ENCODE results near the gene DOK1.

The DOK1 gene

GRCh38 chr2:74525717-74526648, 28.5 kb upstream of the DOK1 start, which contains the start of gene DQX1:
DQX1 (minus strand) TSS chr2:74526231; CDS start chr2:74525729, 502 bp downstream.
- DNase-seq: peak; percentile 67

- DNase-seq: no peak
Observed at GRCh38 chr2:74526649-74527230, 27.8 kb upstream of the DOK1 start.

- DNase-seq: no peak
Observed at GRCh38 chr2:74527741-74528140, 26.8 kb upstream of the DOK1 start.

GRCh38 chr2:74528600-74529356, 25.7 kb upstream of the DOK1 start:
- DNase-seq: no peak

GRCh38 chr2:74529357-74530238, 24.9 kb upstream of the DOK1 start, which contains the start of the genes AUP1 and HTRA2:
AUP1 (minus strand) TSS chr2:74529706; CDS start chr2:74529629, 77 bp downstream.
HTRA2 (plus strand) TSS chr2:74529933; CDS start chr2:74530007, 74 bp downstream.
- peak; percentile 99 for DNase-seq

- peak; percentile 99 for DNase-seq
Observed at GRCh38 chr2:74530239-74531187, 24.0 kb upstream of the DOK1 start.

GRCh38 chr2:74531666-74532065, 22.9 kb upstream of the DOK1 start:
- DNase-seq: no peak

- peak; percentile 78 for DNase-seq
Observed at GRCh38 chr2:74532222-74532621, 22.3 kb upstream of the DOK1 start.

GRCh38 chr2:74533464-74533863, 21.1 kb upstream of the DOK1 start:
- no peak for DNase-seq

- no peak for DNase-seq
Observed at GRCh38 chr2:74534411-74534810, 20.1 kb upstream of the DOK1 start.

GRCh38 chr2:74535440-74535965, 19.0 kb upstream of the DOK1 start:
- DNase-seq: no peak

GRCh38 chr2:74536166-74536950, 18.2 kb upstream of the DOK1 start:
- DNase-seq: no peak

GRCh38 chr2:74537140-74537539, 17.4 kb upstream of the DOK1 start:
- no peak for DNase-seq

- no peak for DNase-seq
Observed at GRCh38 chr2:74538881-74539339, 15.6 kb upstream of the DOK1 start.

- DNase-seq: no peak
Observed at GRCh38 chr2:74540291-74540690, 14.2 kb upstream of the DOK1 start.

- DNase-seq: no peak
Observed at GRCh38 chr2:74542978-74543377, 11.5 kb upstream of the DOK1 start.

GRCh38 chr2:74544634-74545033, 9.9 kb upstream of the DOK1 start:
- no peak for DNase-seq

GRCh38 chr2:74546004-74546403, 8.5 kb upstream of the DOK1 start:
- no peak for DNase-seq

- no peak for DNase-seq
Observed at GRCh38 chr2:74548285-74548899, 6.1 kb upstream of the DOK1 start.
